DND-41 (cell line): Measurements from ENCODE around the gene SLC9A7.

ENCODE experiments used
- CTCF ChIP-seq: IDR thresholded peaks from 2 replicates; pipeline ENCODE4 v1.5.1; 2012; ENCODE audit warnings: borderline replicate concordance, low read length, moderate library complexity, mild to moderate bottlenecking; ENCODE audit not compliant: poor library complexity, severe bottlenecking; ENCODE audit errors: extremely low read depth
- EZH2 ChIP-seq: IDR thresholded peaks from 3 replicates; pipeline ENCODE4 v1.6.1; 2012; ENCODE audit warnings: borderline replicate concordance, low read depth, mild to moderate bottlenecking, moderate library complexity, low read length, inconsistent platforms; ENCODE audit not compliant: severe bottlenecking

GRCh38 chrX:46601283-46601682, 157.6 kb downstream of the SLC9A7 start:
- no peak for TF ChIP-seq CTCF
- no peak for TF ChIP-seq EZH2
